Peyer's patch (tissue), 4 donors: ENCODE measurements around the gene TBC1D22B. TPM values are rescaled to one million over a fixed set of nuclear protein-coding genes. Genes with fewer than 3 reads are reported as not detected.
"Not testable (repeated sequence)": the region's sequence is repeated elsewhere in the genome, so short reads cannot be mapped to it uniquely, and the experiment has no call there.

Experiments
- DNase-seq, 3 donors: peaks; one replicate each; pipeline ENCODE4 v3.0.0-alpha.2; 2017 to 2019
- H3K27ac ChIP-seq, 4 donors: fragments of 200-600 bp; sonication (generic); one replicate each; pipeline ENCODE4 v1.5.1; 2016 to 2019
- H3K27me3 ChIP-seq, 2 donors: fragments of 200-600 bp; sonication (generic); one replicate each; pipeline ENCODE4 v1.5.1; 2019
- H3K36me3 ChIP-seq, 3 donors: fragments of 200-600 bp; sonication (generic); one replicate each; pipeline ENCODE4 v1.5.1; 2016 to 2019
- H3K4me1 ChIP-seq, 4 donors: fragments of 200-600 bp; sonication (generic); one replicate each; pipeline ENCODE4 v1.5.1; 2016 to 2019
- H3K4me3 ChIP-seq, 4 donors: fragments of 200-600 bp; sonication (generic); 1 replicate in 3 of 4; 2 replicates in 1 of 4; pipeline ENCODE4 v1.5.1; 2016 to 2019; ENCODE audit warnings: mild to moderate bottlenecking in 1 of 4
- H3K9me3 ChIP-seq, 4 donors: fragments of 200-600 bp; sonication (generic); one replicate each; pipeline ENCODE4 v1.5.1; 2016 to 2019; ENCODE audit warnings: mild to moderate bottlenecking in 1 of 4
- POLR2A ChIP-seq, 2 donors: fragments of 450-650 bp; IDR thresholded peaks; one replicate each; pipeline ENCODE4 v1.5.1; 2017; ENCODE audit warnings: antibody characterized with exemption in 2 of 2, mild to moderate bottlenecking in 2 of 2, moderate library complexity in 2 of 2
- total RNA-seq, 4 donors: library from RNA; depleted of rRNA; stranded (reverse); fragments of >200 nt; gene quantifications; one replicate each; pipeline ENCODE4 v1.1.0, GENCODE V29; 2016
- TF ChIP-seq, protein P1 (sequence below), 6 experiments: fragments of 450-650 bp in 4 of 6; fragments of 200-600 bp in 2 of 6; sonication (generic) in 1 of 6; IDR thresholded peaks; one replicate each; pipeline ENCODE4 v1.5.1; 2017 to 2019; ENCODE audit warnings: antibody characterized with exemption in 6 of 6, mild to moderate bottlenecking in 3 of 6, moderate library complexity in 1 of 6

TBC1D22B gene
- total RNA-seq, 4 donors from 2014 or later = 12.4 to 23.3 (median 19.0) TPM

- Histone ChIP-seq H3K27me3 (no peaks in the 10 kb centered on the region), H3K9me3 (no peaks in the 10 kb centered on the region), H3K4me1 (no peaks in the 10 kb centered on the region), H3K4me3 (no peak overlapping the region), H3K36me3 (no peaks in the 10 kb centered on the region), H3K27ac (no peak overlapping the region)
- DNase-seq = no peak
- TF ChIP-seq POLR2A (IDR thresholded peaks at IDR 0.05) = no peak
- TF ChIP-seq, protein P1, sequence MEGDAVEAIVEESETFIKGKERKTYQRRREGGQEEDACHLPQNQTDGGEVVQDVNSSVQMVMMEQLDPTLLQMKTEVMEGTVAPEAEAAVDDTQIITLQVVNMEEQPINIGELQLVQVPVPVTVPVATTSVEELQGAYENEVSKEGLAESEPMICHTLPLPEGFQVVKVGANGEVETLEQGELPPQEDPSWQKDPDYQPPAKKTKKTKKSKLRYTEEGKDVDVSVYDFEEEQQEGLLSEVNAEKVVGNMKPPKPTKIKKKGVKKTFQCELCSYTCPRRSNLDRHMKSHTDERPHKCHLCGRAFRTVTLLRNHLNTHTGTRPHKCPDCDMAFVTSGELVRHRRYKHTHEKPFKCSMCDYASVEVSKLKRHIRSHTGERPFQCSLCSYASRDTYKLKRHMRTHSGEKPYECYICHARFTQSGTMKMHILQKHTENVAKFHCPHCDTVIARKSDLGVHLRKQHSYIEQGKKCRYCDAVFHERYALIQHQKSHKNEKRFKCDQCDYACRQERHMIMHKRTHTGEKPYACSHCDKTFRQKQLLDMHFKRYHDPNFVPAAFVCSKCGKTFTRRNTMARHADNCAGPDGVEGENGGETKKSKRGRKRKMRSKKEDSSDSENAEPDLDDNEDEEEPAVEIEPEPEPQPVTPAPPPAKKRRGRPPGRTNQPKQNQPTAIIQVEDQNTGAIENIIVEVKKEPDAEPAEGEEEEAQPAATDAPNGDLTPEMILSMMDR (IDR thresholded peaks at IDR 0.05) = no peak
Measured at GRCh38 chr6:37340639-37340943, 83.0 kb downstream of the TBC1D22B start.

DNA sequence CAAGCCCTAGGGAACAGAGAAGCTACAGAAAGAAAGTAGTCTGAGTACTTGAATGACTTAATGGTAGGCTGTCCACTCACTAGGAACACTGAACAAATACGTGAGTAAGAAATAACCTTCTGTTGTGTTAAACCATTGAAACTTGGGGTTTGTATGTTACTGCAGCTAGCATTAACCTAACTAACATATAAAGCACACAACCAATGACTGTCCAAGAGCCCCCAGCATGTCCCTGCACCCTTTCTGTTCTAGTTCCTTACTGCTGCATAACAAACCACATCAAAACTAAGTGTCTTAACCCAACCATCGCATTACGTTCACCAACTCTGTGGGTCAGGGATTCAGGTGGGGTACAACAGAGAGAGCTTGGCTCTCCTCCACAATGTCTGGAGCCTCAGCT is 85.7 kb downstream of the TBC1D22B start:
- no peak for DNase-seq
- H3K9me3 ChIP-seq = no peaks in the 10 kb centered on the region
- no peaks in the 10 kb centered on the region for H3K27me3 ChIP-seq
- no peak overlapping the region for H3K27ac ChIP-seq
- H3K4me1 ChIP-seq = no peaks in the 10 kb centered on the region
- no peak overlapping the region for H3K4me3 ChIP-seq
- TF ChIP-seq, protein P1 (IDR thresholded peaks at IDR 0.05) = no peak
- no peak for TF ChIP-seq POLR2A (IDR thresholded peaks at IDR 0.05)
- H3K36me3 ChIP-seq = no peaks in the 10 kb centered on the region

DNA sequence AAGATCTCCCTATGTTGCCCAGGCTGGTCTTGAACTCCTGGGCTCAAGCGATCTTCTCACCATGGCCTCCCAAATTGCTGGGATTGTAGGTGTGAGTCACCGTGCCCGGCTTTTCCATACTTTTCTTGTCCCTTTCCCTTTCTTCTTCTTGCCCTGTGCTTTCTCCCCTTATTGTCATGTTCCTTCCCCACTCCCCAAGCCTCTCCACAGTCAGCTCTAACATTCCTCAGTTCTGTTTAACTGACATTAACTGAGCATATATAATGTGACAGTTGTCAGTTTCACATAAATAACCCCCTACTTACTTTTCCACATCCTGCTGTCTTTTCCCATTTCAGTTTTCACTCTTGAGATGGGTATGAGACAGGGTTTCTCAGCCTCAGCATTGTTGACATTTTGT is 86.7 kb downstream of the TBC1D22B start:
- Histone ChIP-seq H3K36me3 (no peaks in the 10 kb centered on the region), H3K4me3 (no peak overlapping the region), H3K4me1 (no peaks in the 10 kb centered on the region), H3K9me3 (no peaks in the 10 kb centered on the region), H3K27me3 (no peaks in the 10 kb centered on the region), H3K27ac (no peak overlapping the region)
- no peak for DNase-seq
- no peak for TF ChIP-seq POLR2A (IDR thresholded peaks at IDR 0.05)
- TF ChIP-seq, protein P1 (IDR thresholded peaks at IDR 0.05) = no peak

DNA sequence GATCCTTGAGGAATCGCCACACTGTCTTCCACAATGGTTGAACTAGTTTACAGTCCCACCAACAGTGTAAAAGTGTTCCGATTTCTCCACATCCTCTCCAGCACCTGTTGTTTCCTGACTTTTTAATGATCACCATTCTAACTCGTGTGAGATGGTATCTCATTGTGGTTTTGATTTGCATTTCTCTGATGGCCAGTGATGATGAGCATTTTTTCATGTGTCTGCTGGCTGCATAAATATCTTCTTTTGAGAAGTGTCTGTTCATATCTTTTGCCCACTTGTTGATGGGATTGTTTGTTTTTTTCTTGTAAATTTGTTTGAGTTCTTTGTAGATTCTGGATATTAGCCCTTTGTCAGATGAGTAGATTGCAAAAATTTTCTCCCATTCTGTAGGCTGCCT is 88.2 kb downstream of the TBC1D22B start:
- not testable (repeated sequence) for H3K4me3 ChIP-seq, H3K4me1 ChIP-seq, DNase-seq, H3K36me3 ChIP-seq, H3K27me3 ChIP-seq, H3K9me3 ChIP-seq, H3K27ac ChIP-seq

DNA sequence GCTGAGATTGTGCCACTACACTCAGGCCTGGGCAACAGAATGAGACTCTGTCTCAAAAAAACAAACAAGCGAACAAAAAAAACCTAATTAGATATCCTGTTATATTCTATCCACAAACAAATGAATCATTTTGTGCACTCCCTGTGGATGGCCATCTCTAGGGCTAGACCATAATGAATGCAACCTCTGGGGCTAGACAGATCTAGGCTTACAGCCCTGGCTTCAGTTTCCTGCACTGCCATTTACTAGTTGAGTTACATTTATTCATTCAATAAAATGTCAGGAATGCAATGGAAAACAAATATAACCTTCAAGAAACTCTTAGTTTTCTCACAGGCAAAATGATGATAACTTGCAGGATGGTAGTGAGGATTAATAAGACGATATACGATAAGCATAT is 89.6 kb downstream of the TBC1D22B start:
- no peaks in the 10 kb centered on the region for H3K27me3 ChIP-seq
- no peak for DNase-seq
- H3K27ac ChIP-seq = no peak overlapping the region
- TF ChIP-seq, protein P1 (IDR thresholded peaks at IDR 0.05) = no peak
- no peak for TF ChIP-seq POLR2A (IDR thresholded peaks at IDR 0.05)
- no peak overlapping the region for H3K4me3 ChIP-seq
- H3K36me3 ChIP-seq = no peaks in the 10 kb centered on the region
- H3K9me3 ChIP-seq = no peaks in the 10 kb centered on the region
- H3K4me1 ChIP-seq = no peaks in the 10 kb centered on the region

DNA sequence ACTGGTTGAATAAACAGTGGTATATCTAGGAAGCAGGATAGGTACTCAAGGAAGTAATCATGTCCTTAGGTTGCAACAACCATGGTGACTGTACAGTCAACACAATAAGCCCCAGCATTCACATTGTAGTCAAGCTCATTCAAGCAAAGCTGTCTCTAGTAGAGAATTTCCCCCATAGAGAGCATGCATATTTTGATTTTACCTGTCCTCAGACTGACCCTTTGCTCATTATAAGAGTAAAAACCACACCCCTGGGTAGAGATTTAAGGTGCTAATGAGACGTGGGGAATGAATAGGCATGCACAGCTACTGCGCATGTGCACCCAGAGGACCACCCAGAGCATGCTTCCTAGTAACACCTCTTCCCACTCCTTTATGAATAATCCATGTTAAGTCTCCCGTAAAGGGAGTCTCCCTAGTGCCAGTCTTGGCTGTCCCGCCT is 90.1 kb downstream of the TBC1D22B start:
- TF ChIP-seq, protein P1 (IDR thresholded peaks at IDR 0.05) = no peak
- no peak for TF ChIP-seq POLR2A (IDR thresholded peaks at IDR 0.05)
- no peak overlapping the region for H3K4me3 ChIP-seq
- no peaks in the 10 kb centered on the region for H3K9me3 ChIP-seq
- no peaks in the 10 kb centered on the region for H3K27me3 ChIP-seq
- no peaks in the 10 kb centered on the region for H3K4me1 ChIP-seq
- H3K27ac ChIP-seq = no peak overlapping the region
- DNase-seq = no peak
- H3K36me3 ChIP-seq = no peaks in the 10 kb centered on the region
